ENCODE measurements around the gene ANKMY1.

Gene ANKMY1

DNA sequence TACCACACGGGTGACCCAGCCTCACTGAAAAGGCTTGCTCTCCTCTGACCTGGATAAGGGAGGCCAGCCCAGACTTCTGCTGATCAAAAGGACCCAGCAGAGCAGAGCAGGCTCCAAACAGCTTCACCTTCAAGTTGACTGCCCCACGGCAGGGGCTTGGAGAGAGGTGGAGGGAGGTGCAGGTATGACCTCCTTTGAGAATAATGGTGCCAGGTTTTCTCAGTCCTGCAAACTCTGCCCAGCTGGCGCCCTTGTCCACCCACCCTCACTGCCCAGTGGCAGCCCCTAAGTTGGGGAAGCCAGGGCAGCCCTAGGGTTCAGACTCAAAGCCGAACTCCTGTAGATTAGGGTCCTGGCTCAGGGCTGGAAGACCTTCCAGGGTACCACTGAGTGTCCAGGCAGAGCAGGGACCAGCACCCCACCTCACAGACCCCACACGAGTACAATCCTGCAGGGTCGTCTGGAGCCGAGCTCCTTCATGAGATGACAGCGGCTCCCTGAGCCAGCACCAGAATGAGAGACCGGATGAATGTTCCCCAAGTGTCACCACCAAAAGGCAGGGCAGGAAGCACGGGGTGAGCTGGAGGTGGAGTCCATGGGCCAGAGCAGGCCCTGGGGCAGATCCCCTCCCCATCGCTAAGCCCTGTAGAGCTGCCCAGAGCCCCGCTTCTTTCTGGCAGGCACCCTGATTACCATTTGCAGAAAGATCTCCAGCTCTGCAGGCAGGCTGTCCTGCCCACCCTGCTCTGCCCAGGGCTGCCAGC is 125.9 kb downstream of the ANKMY1 start:
- DNase-seq: no peak

DNA sequence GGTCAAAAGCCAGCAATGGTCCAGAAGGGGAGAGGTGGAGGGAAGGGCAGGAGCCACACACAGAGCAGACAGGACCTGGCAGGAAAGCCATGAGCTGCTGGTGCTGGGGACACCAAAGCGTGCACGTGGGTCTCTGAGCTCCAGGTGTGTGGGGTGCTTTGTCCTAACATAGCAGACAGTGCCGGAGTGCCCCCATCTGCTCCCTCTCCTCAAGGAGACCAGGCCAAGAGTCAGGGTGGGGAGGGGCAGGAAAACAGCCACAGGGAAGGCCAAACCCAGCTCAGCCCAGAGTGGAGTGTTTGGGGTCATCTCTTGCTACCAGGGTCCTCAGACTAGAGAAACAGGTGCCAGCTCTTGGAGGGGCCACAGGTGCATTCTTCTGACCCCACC is 126.5 kb downstream of the ANKMY1 start:
- DNase-seq: no peak

DNA sequence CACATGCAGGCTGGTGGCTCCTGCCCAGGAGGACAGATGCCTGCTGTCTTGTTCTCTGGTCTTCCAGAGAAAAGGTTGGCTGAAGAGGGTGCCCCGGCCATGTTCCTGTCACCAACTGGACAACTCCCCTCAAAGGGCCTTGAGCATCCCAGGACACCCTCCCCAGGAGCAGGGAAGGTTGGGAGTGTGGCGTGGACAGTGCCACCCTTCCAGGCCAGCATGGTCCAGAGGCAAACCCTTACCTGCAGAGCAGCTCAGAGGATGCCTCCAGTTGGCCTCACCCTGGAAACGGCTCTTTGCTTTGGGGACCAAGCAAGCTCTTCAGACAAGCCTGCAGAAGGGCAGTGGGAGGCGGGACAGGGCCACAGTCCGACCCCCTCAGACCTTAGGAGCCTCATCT is 127.2 kb downstream of the ANKMY1 start:
- no peak for DNase-seq

GRCh38 chr2:240429872-240430491 is 127.8 kb downstream of the ANKMY1 start:
- DNase-seq: no peak
